Measurements from ENCODE around the gene PANK3.

GRCh38 chr5:168563959-168564358 lies 15.2 kb downstream of the PANK3 start:
- no peak for TF ChIP-seq RB1 (IDR thresholded peaks at IDR 0.05; ENCODE audit: low read depth)
- no peak for TF ChIP-seq CBX5 (IDR thresholded peaks at IDR 0.05; ENCODE audit: borderline replicate concordance, low read depth)
- TF ChIP-seq PATZ1 (CRISPR knock-in tag; IDR thresholded peaks at IDR 0.05; ENCODE audit: borderline replicate concordance), result no peak
- no peak for TF ChIP-seq ARID3A (IDR thresholded peaks at IDR 0.05; ENCODE audit: borderline replicate concordance, low read depth, low read length)
- no peak for TF ChIP-seq CHD7 (IDR thresholded peaks at IDR 0.05; ENCODE audit: low read depth, low read length)
- TF ChIP-seq ZNF3 (CRISPR knock-in tag; IDR thresholded peaks at IDR 0.05), result no peak
- no peak for TF ChIP-seq RAD21 (CRISPR knock-in tag; conservative IDR thresholded peaks at IDR 0.05 in 1 of 2, IDR thresholded peaks at IDR 0.05 in 1 of 2)
- no peak for TF ChIP-seq POLR2AphosphoS5 (IDR thresholded peaks at IDR 0.05; ENCODE audit: control insufficient read depth, insufficient read depth, low read depth, low read length)
- TF ChIP-seq ZNF165 (CRISPR knock-in tag; IDR thresholded peaks at IDR 0.05; ENCODE audit: borderline replicate concordance), result no peak
- TF ChIP-seq KLF1 (tag; IDR thresholded peaks at IDR 0.05), result no peak
- no peak for TF ChIP-seq BCL6 (CRISPR knock-in tag; IDR thresholded peaks at IDR 0.05)

Measured in K562 (cell line).